Stimulated activated CD4-positive, alpha-beta T cell treated with anti-CD3 and anti-CD28 coated beads, TNF-alpha, amount 100 ng/mL, for 1 hour (primary cell): ENCODE data around the gene SQOR.

Source experiments
- DNase-seq, 3 donors: peaks; one replicate each; pipeline ENCODE4 v3.0.0-alpha.2; 2020; ENCODE audit warnings: low read depth in 3 of 3, low spot score in 1 of 3

Gene SQOR

GRCh38 chr15:45634432-45635190 lies at the start of gene SQOR:
Gene SQOR (plus strand): TSS chr15:45635029. CDS start chr15:45658924, 23,895 bp downstream.
- DNase-seq: peak in 2 of 3 donors; percentile 21 to 48

- no peak for DNase-seq
Measured at GRCh38 chr15:45585069-45585791, 49.6 kb upstream of the SQOR start.

GRCh38 chr15:45586125-45586524 lies 48.7 kb upstream of the SQOR start:
- DNase-seq: no peak

- no peak for DNase-seq
Measured at GRCh38 chr15:45586601-45587094, 48.2 kb upstream of the SQOR start.

- peak; percentile 49 to 74 (median 72) for DNase-seq
Measured at GRCh38 chr15:45587095-45587862, 47.5 kb upstream of the SQOR start, which contains the start of gene BLOC1S6. Gene BLOC1S6 (plus strand): TSS chr15:45587379. CDS start chr15:45587444, 65 bp downstream.

GRCh38 chr15:45587863-45588170 lies 47.0 kb upstream of the SQOR start:
- DNase-seq: no peak

- DNase-seq: no peak
Measured at GRCh38 chr15:45588219-45588875, 46.5 kb upstream of the SQOR start.

- DNase-seq: no peak
Measured at GRCh38 chr15:45589256-45589655, 45.6 kb upstream of the SQOR start.

GRCh38 chr15:45594319-45594718 lies 40.5 kb upstream of the SQOR start:
- no peak for DNase-seq

- no peak for DNase-seq
Measured at GRCh38 chr15:45594835-45595530, 39.8 kb upstream of the SQOR start.

GRCh38 chr15:45603881-45604280 lies 30.9 kb upstream of the SQOR start:
- DNase-seq: no peak

GRCh38 chr15:45604326-45604725 lies 30.5 kb upstream of the SQOR start:
- DNase-seq: no peak

- DNase-seq: no peak
Measured at GRCh38 chr15:45606413-45606812, 28.4 kb upstream of the SQOR start.

- no peak for DNase-seq
Measured at GRCh38 chr15:45606841-45607240, 28.0 kb upstream of the SQOR start.

GRCh38 chr15:45611305-45611704 lies 23.5 kb upstream of the SQOR start:
- no peak for DNase-seq

GRCh38 chr15:45612790-45613415 lies 21.9 kb upstream of the SQOR start:
- no peak for DNase-seq

- no peak for DNase-seq
Measured at GRCh38 chr15:45616901-45617323, 17.9 kb upstream of the SQOR start.

GRCh38 chr15:45618813-45619212 lies 16.0 kb upstream of the SQOR start:
- no peak for DNase-seq

GRCh38 chr15:45628136-45628535 lies 6.7 kb upstream of the SQOR start:
- no peak for DNase-seq
